Activated CD8-positive, alpha-beta T cell treated with anti-CD3 and anti-CD28 coated beads for 36 hours (primary cell): ENCODE measurements around the gene C6. TPM values are rescaled to one million over a fixed set of nuclear protein-coding genes. Genes with fewer than 3 reads are reported as not detected.

Experiments
- ATAC-seq: fragments of 200-7000 bp; cut with Tn5 transposase; one replicate; pipeline ENCODE4 v1.10.0; 2021; ENCODE audit warnings: mild to moderate bottlenecking, moderate library complexity
- CTCF ChIA-PET: fragments of 350-600 bp; sonication (Branson Sonifier 250); formaldehyde crosslinking; loops from one replicate; lab custom pipeline; 2021; ENCODE audit warnings: antibody characterized with exemption; lab: Charles Lee
- POLR2A ChIA-PET: fragments of 350-600 bp; sonication (Branson Sonifier 250); formaldehyde crosslinking; loops from one replicate; lab custom pipeline; 2021; ENCODE audit warnings: antibody characterized with exemption; lab: Charles Lee
- DNase-seq: peaks from one replicate; pipeline ENCODE4 v3.0.0-alpha.2; 2020
- H3K27ac Mint-ChIP-seq: one replicate; pipeline ENCODE4 v1.8.0; 2021; ENCODE audit warnings: mild to moderate bottlenecking, mixed read lengths
- H3K27me3 Mint-ChIP-seq: one replicate; pipeline ENCODE4 v1.8.0; 2021; ENCODE audit warnings: mixed read lengths
- H3K36me3 Mint-ChIP-seq: one replicate; pipeline ENCODE4 v1.8.0; 2021; ENCODE audit warnings: low read depth, mixed read lengths
- H3K4me1 Mint-ChIP-seq: one replicate; pipeline ENCODE4 v1.8.0; 2021; ENCODE audit warnings: low read depth, mixed read lengths
- H3K4me3 Mint-ChIP-seq: one replicate; pipeline ENCODE4 v1.8.0; 2021; ENCODE audit warnings: mild to moderate bottlenecking, moderate library complexity, mixed read lengths
- H3K9me3 Mint-ChIP-seq: one replicate; pipeline ENCODE4 v1.8.0; 2021; ENCODE audit warnings: mixed read lengths
- intact Hi-C: fragments of 100-400 bp; cut with micrococcal nuclease; formaldehyde crosslinking; loops from one replicate; pipeline ENCODE4 v1.10.0; 2022
- total RNA-seq, 2 experiments: library from RNA; stranded (reverse); gene quantifications; one replicate each; pipeline ENCODE4 v1.2.3, GENCODE V29; 2021
- TF ChIP-seq, protein P1 (sequence below): fragments of 200-600 bp; IDR thresholded peaks from one replicate; pipeline ENCODE4 v1.8.0; 2022; ENCODE audit warnings: antibody characterized with exemption, mild to moderate bottlenecking

C6 gene
- total RNA-seq, 2 experiments from 2014 or later, result not detected

DNA sequence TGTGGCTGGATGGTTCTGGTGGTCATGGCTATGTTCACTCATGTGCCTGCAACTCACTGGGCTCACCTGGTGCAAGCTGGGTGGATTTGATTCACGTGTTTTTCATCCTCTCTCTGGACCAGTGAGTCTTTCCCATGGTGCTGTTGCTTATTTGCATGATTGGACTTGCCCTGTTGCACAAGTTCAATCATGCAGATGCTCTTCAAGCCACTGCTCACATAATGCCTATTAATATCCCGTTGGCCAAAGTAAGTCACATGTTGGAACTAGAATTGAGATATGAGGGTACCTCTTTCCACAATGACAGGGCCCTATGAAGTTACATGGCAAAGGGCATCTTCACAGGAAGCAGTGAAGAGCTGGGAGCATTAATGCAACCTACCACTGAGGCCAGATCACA is 115.7 kb downstream of the C6 start:
- H3K4me1 Mint-ChIP-seq, result no peaks in the 10 kb centered on the region
- no peaks in the 10 kb centered on the region for H3K27me3 Mint-ChIP-seq
- no peak overlapping the region for H3K27ac Mint-ChIP-seq
- ChIA-PET CTCF (no interaction called here), POLR2A (no interaction called here)
- no peaks in the 10 kb centered on the region for H3K9me3 Mint-ChIP-seq
- DNase-seq (no peak), ATAC-seq (no peak)
- no peak overlapping the region for H3K4me3 Mint-ChIP-seq
- no peaks in the 10 kb centered on the region for H3K36me3 Mint-ChIP-seq
- intact Hi-C loops, result no loop called here
- TF ChIP-seq, protein P1, sequence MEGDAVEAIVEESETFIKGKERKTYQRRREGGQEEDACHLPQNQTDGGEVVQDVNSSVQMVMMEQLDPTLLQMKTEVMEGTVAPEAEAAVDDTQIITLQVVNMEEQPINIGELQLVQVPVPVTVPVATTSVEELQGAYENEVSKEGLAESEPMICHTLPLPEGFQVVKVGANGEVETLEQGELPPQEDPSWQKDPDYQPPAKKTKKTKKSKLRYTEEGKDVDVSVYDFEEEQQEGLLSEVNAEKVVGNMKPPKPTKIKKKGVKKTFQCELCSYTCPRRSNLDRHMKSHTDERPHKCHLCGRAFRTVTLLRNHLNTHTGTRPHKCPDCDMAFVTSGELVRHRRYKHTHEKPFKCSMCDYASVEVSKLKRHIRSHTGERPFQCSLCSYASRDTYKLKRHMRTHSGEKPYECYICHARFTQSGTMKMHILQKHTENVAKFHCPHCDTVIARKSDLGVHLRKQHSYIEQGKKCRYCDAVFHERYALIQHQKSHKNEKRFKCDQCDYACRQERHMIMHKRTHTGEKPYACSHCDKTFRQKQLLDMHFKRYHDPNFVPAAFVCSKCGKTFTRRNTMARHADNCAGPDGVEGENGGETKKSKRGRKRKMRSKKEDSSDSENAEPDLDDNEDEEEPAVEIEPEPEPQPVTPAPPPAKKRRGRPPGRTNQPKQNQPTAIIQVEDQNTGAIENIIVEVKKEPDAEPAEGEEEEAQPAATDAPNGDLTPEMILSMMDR, result no peak

DNA sequence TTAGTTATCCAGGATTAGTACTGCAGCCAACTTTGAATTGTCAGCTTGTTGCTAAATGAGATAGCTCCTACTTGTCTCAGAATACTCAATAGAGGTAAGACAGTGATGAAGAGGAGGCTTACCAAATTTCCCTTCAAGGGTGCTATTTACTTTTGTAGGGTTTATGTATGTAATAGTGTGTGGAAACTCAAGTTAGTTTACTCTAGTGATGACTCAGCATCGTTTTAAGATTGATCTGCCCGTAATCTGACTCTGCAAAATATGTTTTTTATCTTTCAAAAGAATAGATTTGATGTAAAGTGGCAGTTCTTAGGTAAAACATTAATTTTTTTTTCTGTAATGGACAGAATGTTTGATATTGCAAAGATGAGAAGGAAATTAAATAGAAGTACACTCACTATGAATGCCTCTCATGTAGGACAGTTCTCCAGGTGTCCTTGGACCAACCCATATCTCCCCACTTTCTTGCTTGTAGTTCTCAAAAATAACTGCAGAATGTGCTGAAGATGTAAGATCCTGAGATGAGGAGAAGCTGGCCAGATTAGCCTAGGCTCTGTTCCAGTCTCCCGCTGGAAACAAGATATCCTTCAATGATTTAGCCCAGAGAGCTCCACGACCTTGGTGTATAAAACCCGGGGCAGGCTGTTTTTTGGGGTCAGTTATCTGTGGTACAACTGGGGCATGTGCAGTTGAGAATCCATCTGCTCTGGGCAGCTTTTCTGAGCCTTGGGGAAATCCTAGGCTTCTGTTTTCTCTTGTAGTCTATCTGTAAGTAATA is 117.8 kb downstream of the C6 start:
- no peak for ATAC-seq
- POLR2A ChIA-PET, result no interaction called here
- intact Hi-C loops, result no loop called here
- TF ChIP-seq, protein P1, result no peak
- CTCF ChIA-PET, result no interaction called here
- Mint-ChIP-seq H3K27me3 (no peaks in the 10 kb centered on the region), H3K4me3 (no peak overlapping the region), H3K9me3 (no peaks in the 10 kb centered on the region), H3K36me3 (no peaks in the 10 kb centered on the region), H3K4me1 (no peaks in the 10 kb centered on the region), H3K27ac (no peak overlapping the region)
- DNase-seq, result no peak

DNA sequence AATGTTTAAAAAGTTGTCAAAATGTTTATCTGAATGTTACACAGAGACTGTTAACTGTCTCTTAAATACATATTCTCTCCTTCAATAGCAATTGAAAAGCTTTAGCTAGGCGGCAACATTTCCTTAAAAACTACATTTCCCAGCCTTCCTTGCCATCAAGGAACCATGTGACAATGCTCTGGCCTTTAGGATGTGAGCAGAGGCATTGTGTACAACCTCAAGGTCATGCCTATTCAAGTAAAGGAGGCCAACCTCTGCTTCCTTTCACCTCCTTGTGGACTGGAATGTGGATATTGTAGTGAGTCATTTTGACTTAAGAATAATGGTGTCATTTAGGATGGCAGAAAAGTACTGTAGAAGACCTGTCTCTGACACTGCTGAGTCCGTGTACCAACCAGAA is 118.5 kb downstream of the C6 start:
- TF ChIP-seq, protein P1, result no peak

DNA sequence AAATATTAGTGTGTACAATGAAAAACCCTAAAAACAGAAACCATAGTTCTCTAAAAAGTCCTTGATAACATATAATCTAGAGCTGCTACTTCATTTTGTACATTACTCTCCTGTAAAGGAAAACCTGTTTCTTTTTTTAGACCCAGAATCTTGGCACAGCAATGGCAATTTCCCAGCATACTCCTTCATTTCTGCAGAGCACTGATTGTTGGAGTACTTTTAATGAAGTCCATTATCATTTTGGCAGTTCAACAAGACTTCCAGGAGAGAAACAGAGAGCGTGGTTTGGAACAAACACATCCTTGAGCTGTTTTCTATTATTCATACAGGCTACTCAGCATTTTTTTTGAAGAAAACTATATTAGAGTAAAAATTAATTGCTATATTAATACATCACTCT is 119.5 kb downstream of the C6 start:
- H3K4me3 Mint-ChIP-seq, result no peak overlapping the region
- no peaks in the 10 kb centered on the region for H3K4me1 Mint-ChIP-seq
- POLR2A ChIA-PET, result no interaction called here
- ATAC-seq (no peak), DNase-seq (no peak)
- TF ChIP-seq, protein P1, result no peak
- CTCF ChIA-PET, result no interaction called here
- intact Hi-C loops, result no loop called here
- H3K27me3 Mint-ChIP-seq, result no peaks in the 10 kb centered on the region
- H3K27ac Mint-ChIP-seq, result no peak overlapping the region
- H3K9me3 Mint-ChIP-seq, result no peaks in the 10 kb centered on the region
- no peaks in the 10 kb centered on the region for H3K36me3 Mint-ChIP-seq

More for the DNA sequence above, 118.5 kb downstream of the C6 start:
- no peak for DNase-seq
- no peaks in the 10 kb centered on the region for H3K9me3 Mint-ChIP-seq
- ATAC-seq, result no peak
- H3K4me1 Mint-ChIP-seq, result no peaks in the 10 kb centered on the region
- ChIA-PET POLR2A (no interaction called here), CTCF (no interaction called here)
- no peaks in the 10 kb centered on the region for H3K36me3 Mint-ChIP-seq
- H3K27me3 Mint-ChIP-seq, result no peaks in the 10 kb centered on the region
- intact Hi-C loops, result no loop called here
- H3K27ac Mint-ChIP-seq, result no peak overlapping the region
- H3K4me3 Mint-ChIP-seq, result no peak overlapping the region

Other genes with a start within 250 kb of the C6 start
- not detected for gene MROH2B, start 142.2 kb downstream of the C6 start, total RNA-seq